ENCODE results near the gene MLH3. TPM values are rescaled to one million over a fixed set of nuclear protein-coding genes. Genes with fewer than 3 reads are reported as not detected.

MLH3 gene
- total and polyA plus RNA-seq, 2 experiments from 2014 or later, result 10.7 to 14.7 TPM

DNA sequence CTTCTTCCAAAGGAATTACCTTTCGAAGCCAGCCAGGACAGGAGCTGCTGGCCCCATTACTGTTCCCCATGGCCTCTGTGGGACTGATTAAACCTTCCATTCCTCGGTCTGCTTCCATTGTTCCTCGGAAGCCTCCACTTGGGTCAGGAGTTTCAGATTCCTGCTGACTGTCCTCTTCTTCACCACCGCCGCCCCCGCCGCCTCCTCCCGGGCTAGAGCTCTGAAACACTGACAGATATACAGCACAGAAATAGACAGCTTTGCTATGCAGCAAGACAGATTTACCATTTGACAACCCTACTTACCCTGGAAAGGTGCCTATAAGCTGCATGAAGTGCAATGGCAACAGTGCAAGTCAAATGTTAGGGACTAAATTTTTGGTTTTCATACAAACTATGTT, 40.0 kb upstream of the MLH3 start (continued):
- TF ChIP-seq NANOG (IDR thresholded peaks at IDR 0.05; ENCODE audit: borderline replicate concordance) (no peak), POLR2AphosphoS5 (IDR thresholded peaks at IDR 0.05; ENCODE audit: low read depth) (no peak), EZH2phosphoT487 (IDR thresholded peaks at IDR 0.05; ENCODE audit: unreplicated experiment) (no peak)

DNA sequence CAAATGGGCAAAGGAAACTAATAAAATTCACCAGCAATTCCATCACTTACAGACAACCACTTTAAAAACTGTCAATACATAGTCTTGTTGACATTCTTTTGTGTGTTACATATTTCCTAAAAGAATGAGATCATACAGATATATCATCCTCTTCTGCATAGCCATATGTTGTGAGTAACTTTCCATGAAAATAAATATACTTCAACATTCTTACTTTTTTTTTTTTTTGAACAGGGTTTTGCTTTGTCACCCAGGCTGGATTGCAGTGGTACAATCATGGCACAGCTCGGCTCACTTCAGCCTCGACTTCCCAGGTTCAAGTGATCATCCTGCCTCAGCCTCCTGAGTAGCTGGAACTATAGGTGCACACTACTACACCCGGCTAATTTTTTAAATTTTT, 39.1 kb upstream of the MLH3 start:
- peaks cover 69% of the 10 kb centered on the region for H3K36me3 Mint-ChIP-seq (ENCODE audit: low read depth)
- Histone ChIP-seq H3F3A (replicated peaks; ENCODE audit: low read depth) (0 out of 2 replicates have a peak, but pooled peaks cover 3% of the 10 kb centered on the region), H3K4me3 (no peak overlapping the region), H2AFZ (no peak overlapping the region), H3K4me2 (no peak overlapping the region), H3K9me2 (ENCODE audit: insufficient read depth) (no peaks in the 10 kb centered on the region), H3K4me1 (ENCODE audit: insufficient read depth) (no peaks in the 10 kb centered on the region; the same call in 1 of the 2 replicates), H4K20me1 (replicated peaks; ENCODE audit: insufficient read depth) (no peaks in the 10 kb centered on the region), H3K79me2 (replicated peaks; ENCODE audit: insufficient read depth) (no peaks in the 10 kb centered on the region), H3K27ac (ENCODE audit: low read depth) (no peak overlapping the region), H3K27me3 (ENCODE audit: insufficient read depth) (no peaks in the 10 kb centered on the region), H3K36me3 (ENCODE audit: insufficient read depth) (peaks cover 31% of the 10 kb centered on the region)
- no peak overlapping the region for H3K27ac Mint-ChIP-seq
- no peak overlapping the region for H3K4me3 Mint-ChIP-seq
- TF ChIP-seq EZH2phosphoT487 (IDR thresholded peaks at IDR 0.05; ENCODE audit: unreplicated experiment) (no peak), NANOG (IDR thresholded peaks at IDR 0.05; ENCODE audit: borderline replicate concordance) (no peak), POLR2AphosphoS5 (IDR thresholded peaks at IDR 0.05; ENCODE audit: low read depth) (no peak), STAT1 (IDR thresholded peaks at IDR 0.05; ENCODE audit: unreplicated experiment) (no peak), EZH2 (IDR thresholded peaks at IDR 0.05; ENCODE audit: low read depth, unreplicated experiment) (no peak), ZNF114 (CRISPR knock-in tag; IDR thresholded peaks at IDR 0.05) (no peak)
- TF ChIP-seq, protein P1, sequence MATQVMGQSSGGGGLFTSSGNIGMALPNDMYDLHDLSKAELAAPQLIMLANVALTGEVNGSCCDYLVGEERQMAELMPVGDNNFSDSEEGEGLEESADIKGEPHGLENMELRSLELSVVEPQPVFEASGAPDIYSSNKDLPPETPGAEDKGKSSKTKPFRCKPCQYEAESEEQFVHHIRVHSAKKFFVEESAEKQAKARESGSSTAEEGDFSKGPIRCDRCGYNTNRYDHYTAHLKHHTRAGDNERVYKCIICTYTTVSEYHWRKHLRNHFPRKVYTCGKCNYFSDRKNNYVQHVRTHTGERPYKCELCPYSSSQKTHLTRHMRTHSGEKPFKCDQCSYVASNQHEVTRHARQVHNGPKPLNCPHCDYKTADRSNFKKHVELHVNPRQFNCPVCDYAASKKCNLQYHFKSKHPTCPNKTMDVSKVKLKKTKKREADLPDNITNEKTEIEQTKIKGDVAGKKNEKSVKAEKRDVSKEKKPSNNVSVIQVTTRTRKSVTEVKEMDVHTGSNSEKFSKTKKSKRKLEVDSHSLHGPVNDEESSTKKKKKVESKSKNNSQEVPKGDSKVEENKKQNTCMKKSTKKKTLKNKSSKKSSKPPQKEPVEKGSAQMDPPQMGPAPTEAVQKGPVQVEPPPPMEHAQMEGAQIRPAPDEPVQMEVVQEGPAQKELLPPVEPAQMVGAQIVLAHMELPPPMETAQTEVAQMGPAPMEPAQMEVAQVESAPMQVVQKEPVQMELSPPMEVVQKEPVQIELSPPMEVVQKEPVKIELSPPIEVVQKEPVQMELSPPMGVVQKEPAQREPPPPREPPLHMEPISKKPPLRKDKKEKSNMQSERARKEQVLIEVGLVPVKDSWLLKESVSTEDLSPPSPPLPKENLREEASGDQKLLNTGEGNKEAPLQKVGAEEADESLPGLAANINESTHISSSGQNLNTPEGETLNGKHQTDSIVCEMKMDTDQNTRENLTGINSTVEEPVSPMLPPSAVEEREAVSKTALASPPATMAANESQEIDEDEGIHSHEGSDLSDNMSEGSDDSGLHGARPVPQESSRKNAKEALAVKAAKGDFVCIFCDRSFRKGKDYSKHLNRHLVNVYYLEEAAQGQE (IDR thresholded peaks at IDR 0.05; ENCODE audit: unreplicated experiment), result no peak
- TF ChIP-seq, protein P2, sequence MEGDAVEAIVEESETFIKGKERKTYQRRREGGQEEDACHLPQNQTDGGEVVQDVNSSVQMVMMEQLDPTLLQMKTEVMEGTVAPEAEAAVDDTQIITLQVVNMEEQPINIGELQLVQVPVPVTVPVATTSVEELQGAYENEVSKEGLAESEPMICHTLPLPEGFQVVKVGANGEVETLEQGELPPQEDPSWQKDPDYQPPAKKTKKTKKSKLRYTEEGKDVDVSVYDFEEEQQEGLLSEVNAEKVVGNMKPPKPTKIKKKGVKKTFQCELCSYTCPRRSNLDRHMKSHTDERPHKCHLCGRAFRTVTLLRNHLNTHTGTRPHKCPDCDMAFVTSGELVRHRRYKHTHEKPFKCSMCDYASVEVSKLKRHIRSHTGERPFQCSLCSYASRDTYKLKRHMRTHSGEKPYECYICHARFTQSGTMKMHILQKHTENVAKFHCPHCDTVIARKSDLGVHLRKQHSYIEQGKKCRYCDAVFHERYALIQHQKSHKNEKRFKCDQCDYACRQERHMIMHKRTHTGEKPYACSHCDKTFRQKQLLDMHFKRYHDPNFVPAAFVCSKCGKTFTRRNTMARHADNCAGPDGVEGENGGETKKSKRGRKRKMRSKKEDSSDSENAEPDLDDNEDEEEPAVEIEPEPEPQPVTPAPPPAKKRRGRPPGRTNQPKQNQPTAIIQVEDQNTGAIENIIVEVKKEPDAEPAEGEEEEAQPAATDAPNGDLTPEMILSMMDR (conservative IDR thresholded peaks at IDR 0.05; ENCODE audit: low read depth in 2 of 2), result no peak
- TF ChIP-seq, protein P3, sequence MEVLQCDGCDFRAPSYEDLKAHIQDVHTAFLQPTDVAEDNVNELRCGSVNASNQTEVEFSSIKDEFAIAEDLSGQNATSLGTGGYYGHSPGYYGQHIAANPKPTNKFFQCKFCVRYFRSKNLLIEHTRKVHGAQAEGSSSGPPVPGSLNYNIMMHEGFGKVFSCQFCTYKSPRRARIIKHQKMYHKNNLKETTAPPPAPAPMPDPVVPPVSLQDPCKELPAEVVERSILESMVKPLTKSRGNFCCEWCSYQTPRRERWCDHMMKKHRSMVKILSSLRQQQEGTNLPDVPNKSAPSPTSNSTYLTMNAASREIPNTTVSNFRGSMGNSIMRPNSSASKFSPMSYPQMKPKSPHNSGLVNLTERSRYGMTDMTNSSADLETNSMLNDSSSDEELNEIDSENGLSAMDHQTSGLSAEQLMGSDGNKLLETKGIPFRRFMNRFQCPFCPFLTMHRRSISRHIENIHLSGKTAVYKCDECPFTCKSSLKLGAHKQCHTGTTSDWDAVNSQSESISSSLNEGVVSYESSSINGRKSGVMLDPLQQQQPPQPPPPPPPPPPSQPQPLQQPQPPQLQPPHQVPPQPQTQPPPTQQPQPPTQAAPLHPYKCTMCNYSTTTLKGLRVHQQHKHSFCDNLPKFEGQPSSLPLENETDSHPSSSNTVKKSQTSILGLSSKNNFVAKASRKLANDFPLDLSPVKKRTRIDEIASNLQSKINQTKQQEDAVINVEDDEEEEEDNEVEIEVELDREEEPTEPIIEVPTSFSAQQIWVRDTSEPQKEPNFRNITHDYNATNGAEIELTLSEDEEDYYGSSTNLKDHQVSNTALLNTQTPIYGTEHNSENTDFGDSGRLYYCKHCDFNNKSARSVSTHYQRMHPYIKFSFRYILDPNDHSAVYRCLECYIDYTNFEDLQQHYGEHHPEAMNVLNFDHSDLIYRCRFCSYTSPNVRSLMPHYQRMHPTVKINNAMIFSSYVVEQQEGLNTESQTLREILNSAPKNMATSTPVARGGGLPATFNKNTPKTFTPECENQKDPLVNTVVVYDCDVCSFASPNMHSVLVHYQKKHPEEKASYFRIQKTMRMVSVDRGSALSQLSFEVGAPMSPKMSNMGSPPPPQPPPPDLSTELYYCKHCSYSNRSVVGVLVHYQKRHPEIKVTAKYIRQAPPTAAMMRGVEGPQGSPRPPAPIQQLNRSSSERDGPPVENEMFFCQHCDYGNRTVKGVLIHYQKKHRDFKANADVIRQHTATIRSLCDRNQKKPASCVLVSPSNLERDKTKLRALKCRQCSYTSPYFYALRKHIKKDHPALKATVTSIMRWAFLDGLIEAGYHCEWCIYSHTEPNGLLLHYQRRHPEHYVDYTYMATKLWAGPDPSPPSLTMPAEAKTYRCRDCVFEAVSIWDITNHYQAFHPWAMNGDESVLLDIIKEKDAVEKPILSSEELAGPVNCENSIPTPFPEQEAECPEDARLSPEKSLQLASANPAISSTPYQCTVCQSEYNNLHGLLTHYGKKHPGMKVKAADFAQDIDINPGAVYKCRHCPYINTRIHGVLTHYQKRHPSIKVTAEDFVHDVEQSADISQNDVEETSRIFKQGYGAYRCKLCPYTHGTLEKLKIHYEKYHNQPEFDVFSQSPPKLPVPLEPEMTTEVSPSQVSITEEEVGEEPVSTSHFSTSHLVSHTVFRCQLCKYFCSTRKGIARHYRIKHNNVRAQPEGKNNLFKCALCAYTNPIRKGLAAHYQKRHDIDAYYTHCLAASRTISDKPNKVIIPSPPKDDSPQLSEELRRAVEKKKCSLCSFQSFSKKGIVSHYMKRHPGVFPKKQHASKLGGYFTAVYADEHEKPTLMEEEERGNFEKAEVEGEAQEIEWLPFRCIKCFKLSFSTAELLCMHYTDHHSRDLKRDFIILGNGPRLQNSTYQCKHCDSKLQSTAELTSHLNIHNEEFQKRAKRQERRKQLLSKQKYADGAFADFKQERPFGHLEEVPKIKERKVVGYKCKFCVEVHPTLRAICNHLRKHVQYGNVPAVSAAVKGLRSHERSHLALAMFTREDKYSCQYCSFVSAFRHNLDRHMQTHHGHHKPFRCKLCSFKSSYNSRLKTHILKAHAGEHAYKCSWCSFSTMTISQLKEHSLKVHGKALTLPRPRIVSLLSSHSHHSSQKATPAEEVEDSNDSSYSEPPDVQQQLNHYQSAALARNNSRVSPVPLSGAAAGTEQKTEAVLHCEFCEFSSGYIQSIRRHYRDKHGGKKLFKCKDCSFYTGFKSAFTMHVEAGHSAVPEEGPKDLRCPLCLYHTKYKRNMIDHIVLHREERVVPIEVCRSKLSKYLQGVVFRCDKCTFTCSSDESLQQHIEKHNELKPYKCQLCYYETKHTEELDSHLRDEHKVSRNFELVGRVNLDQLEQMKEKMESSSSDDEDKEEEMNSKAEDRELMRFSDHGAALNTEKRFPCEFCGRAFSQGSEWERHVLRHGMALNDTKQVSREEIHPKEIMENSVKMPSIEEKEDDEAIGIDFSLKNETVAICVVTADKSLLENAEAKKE (CRISPR knock-in tag; IDR thresholded peaks at IDR 0.05), result no peak
- TF ChIP-seq, protein P4, sequence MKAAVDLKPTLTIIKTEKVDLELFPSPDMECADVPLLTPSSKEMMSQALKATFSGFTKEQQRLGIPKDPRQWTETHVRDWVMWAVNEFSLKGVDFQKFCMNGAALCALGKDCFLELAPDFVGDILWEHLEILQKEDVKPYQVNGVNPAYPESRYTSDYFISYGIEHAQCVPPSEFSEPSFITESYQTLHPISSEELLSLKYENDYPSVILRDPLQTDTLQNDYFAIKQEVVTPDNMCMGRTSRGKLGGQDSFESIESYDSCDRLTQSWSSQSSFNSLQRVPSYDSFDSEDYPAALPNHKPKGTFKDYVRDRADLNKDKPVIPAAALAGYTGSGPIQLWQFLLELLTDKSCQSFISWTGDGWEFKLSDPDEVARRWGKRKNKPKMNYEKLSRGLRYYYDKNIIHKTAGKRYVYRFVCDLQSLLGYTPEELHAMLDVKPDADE (IDR thresholded peaks at IDR 0.05), result no peak
- ATAC-seq, result no peak
- H3K9me3 Mint-ChIP-seq, result no peaks in the 10 kb centered on the region; the same call in 2 of the 3 replicates
- no peaks in the 10 kb centered on the region for H3K27me3 Mint-ChIP-seq (ENCODE audit: insufficient read depth, low read depth, poor library complexity)
- H3K4me1 Mint-ChIP-seq, result peaks cover 6% of the 10 kb centered on the region; the same call in 2 of the 3 replicates
- DNase-seq (ENCODE audit: low spot score), result no peak
